D721Med (cell line): Measurements from ENCODE around the gene GTF2A1.

Source experiments
- DNase-seq: peaks from one replicate; pipeline ENCODE4 v3.0.0; 2011; ENCODE audit warnings: low spot score; ENCODE audit not compliant: insufficient read length
- FAIRE-seq: peaks from 2 replicates; lab custom pipeline; 2011; peaks lifted over from hg19 to GRCh38; lab: Jason Lieb, UNC
- CTCF ChIP-seq: IDR thresholded peaks from 2 replicates; pipeline ENCODE4 v1.5.1; 2012; ENCODE audit warnings: mild to moderate bottlenecking, control low read depth; ENCODE audit not compliant: insufficient read depth; ENCODE audit errors: missing control alignments

GTF2A1 gene

GRCh38 chr14:81127785-81128184 is 93.0 kb downstream of the GTF2A1 start:
- no peak for TF ChIP-seq CTCF
- no peak for DNase-seq
- FAIRE-seq, result no peak

DNA sequence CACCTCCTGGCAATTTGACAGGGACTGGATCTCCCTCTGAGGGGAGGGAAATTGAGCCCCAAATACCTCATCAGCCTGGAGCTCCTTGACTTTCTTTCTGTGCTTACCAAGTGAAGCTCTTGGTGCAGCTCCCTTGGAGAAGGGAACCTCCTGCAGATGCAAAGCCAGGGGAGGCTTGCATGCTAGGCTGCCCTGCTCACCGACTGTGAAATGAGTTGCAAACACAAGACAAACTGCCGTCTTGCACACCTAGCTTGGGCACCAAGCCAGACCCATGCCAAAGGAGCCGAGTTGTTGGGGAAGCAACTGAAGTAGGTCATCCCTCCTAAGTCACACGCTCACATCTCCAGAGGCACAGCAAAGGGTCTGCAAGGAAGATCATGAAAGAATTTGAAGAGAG is 95.2 kb downstream of the GTF2A1 start:
- DNase-seq (no peak), FAIRE-seq (no peak)
- TF ChIP-seq CTCF, result no peak
